H1 (cell line): Measurements from ENCODE around the gene DLAT. TPM values are rescaled to one million over a fixed set of nuclear protein-coding genes. Genes with fewer than 3 reads are reported as not detected.

Source experiments
- CTCF ChIA-PET: fragments of 300-600 bp; sonication (Branson Sonifier 250); formaldehyde crosslinking; loops from one replicate; lab custom pipeline; 2021; ENCODE audit not compliant: partially characterized antibody; lab: Charles Lee
- POLR2A ChIA-PET: fragments of 300-600 bp; sonication (Branson Sonifier 250); formaldehyde crosslinking; loops from one replicate; lab custom pipeline; 2021; ENCODE audit warnings: inconsistent platforms; ENCODE audit not compliant: partially characterized antibody; lab: Charles Lee
- DNase-seq, 2 experiments: peaks; one replicate each; pipeline versions ENCODE4 v3.0.0 to v3.0.0-alpha.2; 2010 to 2022; ENCODE audit warnings: low spot score in 2 of 2, low read depth in 1 of 2, mixed read lengths in 1 of 2
- FAIRE-seq: peaks from 2 replicates; lab custom pipeline; 2011; peaks lifted over from hg19 to GRCh38; lab: Jason Lieb, UNC
- H2AFZ ChIP-seq: 2 replicates; pipeline ENCODE4 v1.8.1; 2012; ENCODE audit warnings: low read length, inconsistent platforms
- H2AK5ac ChIP-seq: 2 replicates; pipeline ENCODE4 v1.6.1; 2013; ENCODE audit warnings: low read depth, low read length
- H2BK120ac ChIP-seq: replicated peaks from 2 replicates; pipeline ENCODE3; 2013; ENCODE audit warnings: low read depth, low read length, inconsistent platforms
- H2BK12ac ChIP-seq: 2 replicates; pipeline ENCODE4 v1.6.1; 2013; ENCODE audit warnings: low read depth, low read length
- H2BK15ac ChIP-seq: 2 replicates; pipeline ENCODE4 v1.6.1; 2013; ENCODE audit warnings: low read length
- H2BK20ac ChIP-seq: 2 replicates; pipeline ENCODE4 v1.6.1; 2013; ENCODE audit warnings: low read length
- H2BK5ac ChIP-seq: 2 replicates; pipeline ENCODE4 v1.6.1; 2013; ENCODE audit warnings: low read depth, low read length
- H3K14ac ChIP-seq: 2 replicates; pipeline ENCODE4 v1.6.1; 2013; ENCODE audit warnings: inconsistent platforms; ENCODE audit not compliant: insufficient read length
- H3K18ac ChIP-seq: 2 replicates; pipeline ENCODE4 v1.6.1; 2013; ENCODE audit warnings: low read length; ENCODE audit errors: extremely low read depth
- H3K23ac ChIP-seq: 2 replicates; pipeline ENCODE4 v1.6.1; 2013; ENCODE audit warnings: inconsistent platforms; ENCODE audit not compliant: insufficient read length
- H3K23me2 ChIP-seq: 2 replicates; pipeline ENCODE4 v1.6.1; 2013; ENCODE audit warnings: low read depth, low read length
- H3K27ac ChIP-seq: 2 replicates; pipeline ENCODE4 v1.6.1; 2011; ENCODE audit warnings: low read depth, low read length, inconsistent platforms
- H3K27me3 ChIP-seq, 4 experiments: replicated peaks in 1 of 4; 1 replicate in 1 of 4; 2 replicates in 3 of 4; pipeline versions ENCODE4 v1.6.1 to v1.8.1; 2011 to 2013; ENCODE audit warnings: low read length in 3 of 4, mild to moderate bottlenecking in 3 of 4, inconsistent platforms in 2 of 4, mixed read lengths in 2 of 4, moderate library complexity in 1 of 4; ENCODE audit not compliant: control insufficient read depth in 3 of 4, insufficient read depth in 3 of 4; ENCODE audit errors: extremely low read depth in 1 of 4
- H3K36me3 ChIP-seq, 4 experiments: 2 replicates each; pipeline versions ENCODE4 v1.6.1 to v1.8.1; 2011 to 2013; ENCODE audit warnings: mild to moderate bottlenecking in 4 of 4, low read length in 3 of 4, moderate library complexity in 2 of 4, control low read depth in 1 of 4, inconsistent platforms in 1 of 4; ENCODE audit not compliant: insufficient read depth in 4 of 4, control insufficient read depth in 2 of 4
- H3K4ac ChIP-seq: replicated peaks from 2 replicates; pipeline ENCODE3; 2013; ENCODE audit warnings: low read length, low read depth, mixed read lengths, inconsistent platforms; ENCODE audit not compliant: insufficient read length
- H3K4me1 ChIP-seq, 4 experiments: replicated peaks in 1 of 4; 1 replicate in 1 of 4; 2 replicates in 3 of 4; pipeline versions ENCODE4 v1.6.1 to v1.8.1; 2011 to 2013; ENCODE audit warnings: low read length in 3 of 4, inconsistent platforms in 2 of 4, mixed read lengths in 1 of 4; ENCODE audit not compliant: insufficient read depth in 4 of 4, control insufficient read depth in 3 of 4
- H3K4me2 ChIP-seq, 2 experiments: 2 replicates each; pipeline versions ENCODE4 v1.6.1 to v1.8.1; 2011 to 2013; ENCODE audit warnings: low read depth in 2 of 2, low read length in 2 of 2, control low read depth in 1 of 2, inconsistent platforms in 1 of 2, mild to moderate bottlenecking in 1 of 2; ENCODE audit not compliant: insufficient read depth in 1 of 2
- H3K4me3 ChIP-seq, 4 experiments: fragments of 200-600, 300-600 bp in 1 of 4; sonication (generic), shearing (Covaris generic), sonication (Bioruptor Twin) in 1 of 4; 2 replicates each; pipeline versions ENCODE4 v1.5.1 to v1.8.1; 2011 to 2016; ENCODE audit warnings: low read length in 4 of 4, low read depth in 3 of 4, control low read depth in 2 of 4, inconsistent platforms in 2 of 4, mild to moderate bottlenecking in 2 of 4, mixed read lengths in 1 of 4, moderate library complexity in 1 of 4; ENCODE audit not compliant: insufficient read depth in 2 of 4; ENCODE audit errors: extremely low read depth in 1 of 4
- H3K56ac ChIP-seq: replicated peaks from 2 replicates; pipeline ENCODE3; 2013; ENCODE audit warnings: low read depth, mild to moderate bottlenecking, mixed read lengths, low read length, inconsistent platforms; ENCODE audit not compliant: insufficient read length
- H3K79me1 ChIP-seq: 2 replicates; pipeline ENCODE4 v1.6.1; 2013; ENCODE audit warnings: low read depth, low read length, control low read depth
- H3K79me2 ChIP-seq, 2 experiments: 2 replicates each; pipeline versions ENCODE4 v1.6.1 to v1.8.1; 2012 to 2013; ENCODE audit warnings: low read length in 2 of 2, mild to moderate bottlenecking in 2 of 2, inconsistent platforms in 1 of 2; ENCODE audit not compliant: insufficient read depth in 2 of 2, control insufficient read depth in 1 of 2
- H3K9ac ChIP-seq, 4 experiments: replicated peaks in 1 of 4; 1 replicate in 1 of 4; 2 replicates in 3 of 4; pipeline versions ENCODE4 v1.6.1 to v1.8.1; 2011 to 2013; ENCODE audit warnings: low read depth in 3 of 4, low read length in 3 of 4, control low read depth in 2 of 4, mild to moderate bottlenecking in 2 of 4, moderate library complexity in 2 of 4, inconsistent platforms in 1 of 4; ENCODE audit errors: extremely low read depth in 1 of 4
- H3K9me3 ChIP-seq, 2 experiments: 2 replicates each; pipeline versions ENCODE4 v1.6.1 to v1.8.1; 2012 to 2013; ENCODE audit warnings: mild to moderate bottlenecking in 2 of 2, moderate library complexity in 2 of 2, control low read depth in 1 of 2, inconsistent platforms in 1 of 2, low read depth in 1 of 2, low read length in 1 of 2, mixed read lengths in 1 of 2; ENCODE audit not compliant: insufficient read depth in 2 of 2
- H4K20me1 ChIP-seq, 2 experiments: replicated peaks in 1 of 2; 2 replicates each; pipeline versions ENCODE3 to v1.8.1; 2011 to 2013; ENCODE audit warnings: inconsistent platforms in 2 of 2, low read length in 2 of 2, mild to moderate bottlenecking in 1 of 2; ENCODE audit not compliant: insufficient read depth in 2 of 2, control insufficient read depth in 1 of 2
- H4K5ac ChIP-seq: 2 replicates; pipeline ENCODE4 v1.6.1; 2013; ENCODE audit warnings: low read length, low read depth, mixed read lengths, inconsistent platforms; ENCODE audit not compliant: insufficient read length
- H4K8ac ChIP-seq: 2 replicates; pipeline ENCODE4 v1.8.0; 2013; ENCODE audit warnings: mild to moderate bottlenecking, moderate library complexity, low read length, inconsistent platforms; ENCODE audit not compliant: insufficient read depth; ENCODE audit errors: extremely low read depth
- H4K91ac ChIP-seq: replicated peaks from 2 replicates; pipeline ENCODE3; 2013; ENCODE audit warnings: low read length, mixed read lengths, inconsistent platforms; ENCODE audit not compliant: insufficient read length
- ASH2L ChIP-seq: fragments of 200-600, 300-600 bp; sonication (generic); IDR thresholded peaks from one replicate; pipeline ENCODE4 v1.7.1; 2017; ENCODE audit warnings: low read length
- FOSL1 ChIP-seq: IDR thresholded peaks from 2 replicates; pipeline ENCODE4 v1.6.1; 2011; ENCODE audit warnings: mild to moderate bottlenecking, low read depth, low read length, moderate library complexity; ENCODE audit not compliant: insufficient read depth
- JUND ChIP-seq: IDR thresholded peaks from 2 replicates; pipeline ENCODE4 v1.6.1; 2011; ENCODE audit warnings: mild to moderate bottlenecking, improper control_type of control experiment, low read length
- MAFK ChIP-seq: IDR thresholded peaks from 2 replicates; pipeline ENCODE4 v1.6.1; 2012; ENCODE audit warnings: low read depth, mild to moderate bottlenecking, improper control_type of control experiment, low read length
- POLR2A ChIP-seq, 2 experiments: IDR thresholded peaks; 1 replicate in 1 of 2; 2 replicates in 1 of 2; pipeline ENCODE4 v1.6.1; 2011; ENCODE audit warnings: low read depth in 2 of 2, low read length in 2 of 2, mild to moderate bottlenecking in 2 of 2; ENCODE audit errors: control extremely low read depth in 1 of 2
- POLR2AphosphoS5 ChIP-seq: IDR thresholded peaks from 2 replicates; pipeline ENCODE4 v1.6.1; 2011; ENCODE audit warnings: low read depth, low read length
- SP1 ChIP-seq: IDR thresholded peaks from 2 replicates; pipeline ENCODE4 v1.6.1; 2011; ENCODE audit warnings: low read depth, low read length
- SRF ChIP-seq: IDR thresholded peaks from 2 replicates; pipeline ENCODE4 v1.6.1; 2011; ENCODE audit warnings: mild to moderate bottlenecking, low read depth, low read length, moderate library complexity
- TAF1 ChIP-seq: IDR thresholded peaks from 2 replicates; pipeline ENCODE4 v1.6.1; 2011; ENCODE audit warnings: mild to moderate bottlenecking, low read depth, low read length
- USF2 ChIP-seq: IDR thresholded peaks from 2 replicates; pipeline ENCODE4 v1.6.1; 2011; ENCODE audit warnings: low read length, improper control_type of control experiment
- ZNF274 ChIP-seq: IDR thresholded peaks from 2 replicates; pipeline ENCODE4 v1.7.0; 2012; ENCODE audit warnings: low read length, borderline replicate concordance; ENCODE audit errors: extremely low read depth
- polyA plus RNA-seq, 7 experiments: library from polyadenylated mRNA; depleted of rRNA in 3 of 7; stranded (reverse) in 5 of 7; unstranded in 2 of 7; fragments of >200 nt in 5 of 7; fragments of 200-250 nt in 2 of 7; gene quantifications; 1 replicate in 5 of 7; 2 replicates in 1 of 7; 4 replicates in 1 of 7; pipeline versions ENCODE4 v1.2.1 to v1.2.3, GENCODE V29; 2011 to 2013; ENCODE audit warnings: missing spikeins in 2 of 7, mixed read lengths in 2 of 7
- total RNA-seq: library from RNA; stranded (reverse); fragmentation: NEBNext Ultra II Directional; extraction: Animal tissue kit (Norgen Biotek cat#: 25700); gene quantifications from 2 replicates; pipeline ENCODE4 v1.2.1, GENCODE V29; 2021

Gene DLAT
- total and polyA plus RNA-seq, 2 of the 8 experiments (the other 6 are each of a cell fraction or from before 2014, with no cell fraction given) = 23.1 to 66.2 TPM

- no peak overlapping the region for H2BK120ac ChIP-seq
- FAIRE-seq = no peak
- POLR2A ChIA-PET = interaction anchor here (0.6 to 1.6 kb wide), 2 partner anchors 32 to 118 kb away, joined by 3 read pairs; no protein-coding TSS in a partner anchor
- H3K79me1 ChIP-seq = no peaks in the 10 kb centered on the region
- no peak overlapping the region for H3K18ac ChIP-seq
- no peaks in the 10 kb centered on the region for H3K79me2 ChIP-seq
- H3K36me3 ChIP-seq = peaks cover 3 to 37% (median 13%) of the 10 kb centered on the region in 4 experiments; a peak in 7 of 8 replicates
- no peak overlapping the region for H2BK5ac ChIP-seq
- H3K9ac ChIP-seq = no peak overlapping the region
- no peak overlapping the region for H4K5ac ChIP-seq
- no peak overlapping the region for H3K56ac ChIP-seq
- no peak overlapping the region for H2AFZ ChIP-seq
- H3K23me2 ChIP-seq = no peaks in the 10 kb centered on the region
- no peaks in the 10 kb centered on the region for H4K20me1 ChIP-seq
- H3K23ac ChIP-seq = no peak overlapping the region
- H2AK5ac ChIP-seq = no peak overlapping the region
- no peaks in the 10 kb centered on the region for H3K9me3 ChIP-seq
- H2BK15ac ChIP-seq = no peak overlapping the region
- no peak overlapping the region for H3K4me3 ChIP-seq
- H4K8ac ChIP-seq = no peak overlapping the region
- DNase-seq = no peak
- no peak overlapping the region for H2BK20ac ChIP-seq
- H2BK12ac ChIP-seq = no peak overlapping the region
- no peak overlapping the region for H3K27ac ChIP-seq
- CTCF ChIA-PET = interaction anchor here (0.6 to 1.4 kb wide), 3 partner anchors 60 to 154 kb away, joined by 3 read pairs; no protein-coding TSS in a partner anchor
- no peak overlapping the region for H4K91ac ChIP-seq
- TF ChIP-seq POLR2AphosphoS5 (no peak), ZNF274 (no peak), TAF1 (no peak), JUND (no peak), POLR2A (IDR thresholded peaks at IDR 0.05; ENCODE audit: control extremely low read depth in 1 of 2, low read depth in 2 of 2, low read length in 2 of 2) (no peak), SP1 (no peak), MAFK (no peak), FOSL1 (no peak), ASH2L (no peak), SRF (no peak), USF2 (no peak)
- no peaks in the 10 kb centered on the region for H3K4me1 ChIP-seq
- H3K4me2 ChIP-seq = no peak overlapping the region
- no peak overlapping the region for H3K14ac ChIP-seq
- no peak overlapping the region for H3K4ac ChIP-seq
- no peaks in the 10 kb centered on the region for H3K27me3 ChIP-seq
Observed at GRCh38 chr11:111999111-111999510, 26.1 kb upstream of the DLAT start.
